Mammary epithelial cell (primary cell): ENCODE results near the gene PDZD7.

ENCODE experiments used
- EZH2 ChIP-seq: IDR thresholded peaks from 2 replicates; pipeline ENCODE4 v1.6.1; 2012; ENCODE audit warnings: low read length, inconsistent platforms, borderline replicate concordance
- TF ChIP-seq, protein P1 (sequence below), 2 donors: IDR thresholded peaks in 1 of 2; conservative IDR thresholded peaks in 1 of 2; 2 replicates each; pipeline ENCODE4 v1.5.1; 2011 to 2012; ENCODE audit warnings: inconsistent platforms in 2 of 2, low read length in 2 of 2, mild to moderate bottlenecking in 2 of 2, control low read depth in 1 of 2, low read depth in 1 of 2; ENCODE audit not compliant: insufficient read depth in 1 of 2; ENCODE audit errors: extremely low read depth in 1 of 2

GRCh38 chr10:100962351-100963080 is 68.4 kb downstream of the PDZD7 start:
- TF ChIP-seq, protein P1, sequence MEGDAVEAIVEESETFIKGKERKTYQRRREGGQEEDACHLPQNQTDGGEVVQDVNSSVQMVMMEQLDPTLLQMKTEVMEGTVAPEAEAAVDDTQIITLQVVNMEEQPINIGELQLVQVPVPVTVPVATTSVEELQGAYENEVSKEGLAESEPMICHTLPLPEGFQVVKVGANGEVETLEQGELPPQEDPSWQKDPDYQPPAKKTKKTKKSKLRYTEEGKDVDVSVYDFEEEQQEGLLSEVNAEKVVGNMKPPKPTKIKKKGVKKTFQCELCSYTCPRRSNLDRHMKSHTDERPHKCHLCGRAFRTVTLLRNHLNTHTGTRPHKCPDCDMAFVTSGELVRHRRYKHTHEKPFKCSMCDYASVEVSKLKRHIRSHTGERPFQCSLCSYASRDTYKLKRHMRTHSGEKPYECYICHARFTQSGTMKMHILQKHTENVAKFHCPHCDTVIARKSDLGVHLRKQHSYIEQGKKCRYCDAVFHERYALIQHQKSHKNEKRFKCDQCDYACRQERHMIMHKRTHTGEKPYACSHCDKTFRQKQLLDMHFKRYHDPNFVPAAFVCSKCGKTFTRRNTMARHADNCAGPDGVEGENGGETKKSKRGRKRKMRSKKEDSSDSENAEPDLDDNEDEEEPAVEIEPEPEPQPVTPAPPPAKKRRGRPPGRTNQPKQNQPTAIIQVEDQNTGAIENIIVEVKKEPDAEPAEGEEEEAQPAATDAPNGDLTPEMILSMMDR (conservative IDR thresholded peaks at IDR 0.05 in 1 of 2, IDR thresholded peaks at IDR 0.05 in 1 of 2; ENCODE audit: extremely low read depth in 1 of 2, insufficient read depth in 1 of 2, low read depth in 1 of 2, low read length in 2 of 2) = no peak
- TF ChIP-seq EZH2 = no peak
